ENCODE measurements around the gene R3HDML. TPM values are rescaled to one million over a fixed set of nuclear protein-coding genes. Genes with fewer than 3 reads are reported as not detected.

Gene R3HDML
- total RNA-seq, 1 experiment from 2014 or later: not detected

DNA sequence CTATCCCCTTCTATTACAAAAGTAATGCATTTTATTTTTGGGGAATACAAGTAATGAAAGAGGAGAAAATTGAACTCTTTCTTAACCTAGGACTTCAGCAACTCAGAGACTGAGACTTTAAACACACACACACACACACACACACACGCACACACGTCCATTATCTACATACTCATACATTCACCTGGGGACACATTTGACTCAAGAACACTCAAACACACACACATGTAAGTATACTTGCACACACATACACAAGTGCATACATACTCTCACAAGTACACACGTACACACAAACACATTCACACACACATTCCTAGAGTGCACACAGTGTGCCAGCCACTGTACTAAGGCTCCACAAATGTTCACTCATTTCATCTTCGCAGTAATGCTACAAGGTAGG, 2.1 kb upstream of the R3HDML start:
- Mint-ChIP-seq H3K27me3 (ENCODE audit: unreplicated experiment) (peaks cover 55% of the 10 kb centered on the region), H3K36me3 (ENCODE audit: insufficient read depth, unreplicated experiment) (no peaks in the 10 kb centered on the region), H3K9me3 (ENCODE audit: low read depth, unreplicated experiment) (no peaks in the 10 kb centered on the region), H3K4me1 (ENCODE audit: low read depth, unreplicated experiment) (no peaks in the 10 kb centered on the region), H3K4me3 (ENCODE audit: low read depth, unreplicated experiment) (no peak overlapping the region), H3K27ac (ENCODE audit: unreplicated experiment) (no peak overlapping the region)
- intact Hi-C loops (cut with micrococcal nuclease; ENCODE audit: unreplicated experiment): no loop called here
- TF ChIP-seq CTCF (IDR thresholded peaks at IDR 0.05; ENCODE audit: unreplicated experiment): no peak
- CTCF ChIA-PET: no interaction called here
- DNase-seq: no peak
- no TSS peak for BruUV-seq (replicated peaks)

DNA sequence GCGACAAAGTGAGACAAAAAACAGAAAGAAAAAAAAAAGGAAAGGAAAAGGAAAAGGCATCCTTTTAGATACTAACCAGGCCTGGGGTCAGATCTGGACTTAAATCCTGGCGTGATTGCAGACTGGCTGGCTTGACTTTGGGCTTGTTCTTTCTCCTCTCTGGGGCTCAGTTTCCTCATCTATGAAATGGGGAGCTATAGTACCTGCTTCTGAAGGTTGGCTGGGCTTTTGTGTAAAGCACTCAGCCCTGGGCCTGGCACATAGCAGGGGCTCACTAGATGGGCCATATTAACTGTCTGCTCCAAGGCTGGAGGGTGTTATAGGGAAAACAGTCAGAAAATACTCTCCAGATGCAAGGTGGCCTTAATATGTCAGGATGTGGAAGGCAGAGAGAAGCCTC, 1.2 kb upstream of the R3HDML start:
- no peaks in the 10 kb centered on the region for H3K4me1 Mint-ChIP-seq (ENCODE audit: low read depth, unreplicated experiment)
- H3K36me3 Mint-ChIP-seq (ENCODE audit: insufficient read depth, unreplicated experiment): no peaks in the 10 kb centered on the region
- no peak for TF ChIP-seq CTCF (IDR thresholded peaks at IDR 0.05; ENCODE audit: unreplicated experiment)
- BruUV-seq (replicated peaks): no TSS peak
- intact Hi-C loops (cut with micrococcal nuclease; ENCODE audit: unreplicated experiment): no loop called here
- CTCF ChIA-PET: no interaction called here
- H3K27ac Mint-ChIP-seq (ENCODE audit: unreplicated experiment): no peak overlapping the region
- no peaks in the 10 kb centered on the region for H3K9me3 Mint-ChIP-seq (ENCODE audit: low read depth, unreplicated experiment)
- peaks cover 55% of the 10 kb centered on the region for H3K27me3 Mint-ChIP-seq (ENCODE audit: unreplicated experiment)
- no peak overlapping the region for H3K4me3 Mint-ChIP-seq (ENCODE audit: low read depth, unreplicated experiment)
- no peak for DNase-seq

- CTCF ChIA-PET: no interaction called here
- DNase-seq: no peak
- TF ChIP-seq CTCF (IDR thresholded peaks at IDR 0.05; ENCODE audit: unreplicated experiment): no peak
- intact Hi-C loops (cut with micrococcal nuclease; ENCODE audit: unreplicated experiment): no loop called here
- no peak overlapping the region for H3K27ac Mint-ChIP-seq (ENCODE audit: unreplicated experiment)
- H3K4me3 Mint-ChIP-seq (ENCODE audit: low read depth, unreplicated experiment): no peak overlapping the region
- H3K9me3 Mint-ChIP-seq (ENCODE audit: low read depth, unreplicated experiment): no peaks in the 10 kb centered on the region
- H3K27me3 Mint-ChIP-seq (ENCODE audit: unreplicated experiment): peaks cover 55% of the 10 kb centered on the region
- no TSS peak for BruUV-seq (replicated peaks)
- no peaks in the 10 kb centered on the region for H3K4me1 Mint-ChIP-seq (ENCODE audit: low read depth, unreplicated experiment)
- no peaks in the 10 kb centered on the region for H3K36me3 Mint-ChIP-seq (ENCODE audit: insufficient read depth, unreplicated experiment)
These were observed 757 bp upstream of the R3HDML start for GRCh38 chr20:44336086-44336485.

- H3K9me3 Mint-ChIP-seq (ENCODE audit: low read depth, unreplicated experiment): no peaks in the 10 kb centered on the region
- no TSS peak for BruUV-seq (replicated peaks)
- CTCF ChIA-PET: no interaction called here
These were observed 5.4 kb downstream of the R3HDML start for GRCh38 chr20:44342248-44342647.

More at GRCh38 chr20:44342248-44342647, 5.4 kb downstream of the R3HDML start:
- H3K36me3 Mint-ChIP-seq (ENCODE audit: insufficient read depth, unreplicated experiment): no peaks in the 10 kb centered on the region
- no peaks in the 10 kb centered on the region for H3K4me1 Mint-ChIP-seq (ENCODE audit: low read depth, unreplicated experiment)
- intact Hi-C loops (cut with micrococcal nuclease; ENCODE audit: unreplicated experiment): no loop called here
- DNase-seq: no peak
- no peak for TF ChIP-seq CTCF (IDR thresholded peaks at IDR 0.05; ENCODE audit: unreplicated experiment)
- H3K4me3 Mint-ChIP-seq (ENCODE audit: low read depth, unreplicated experiment): no peak overlapping the region
- H3K27ac Mint-ChIP-seq (ENCODE audit: unreplicated experiment): no peak overlapping the region
- H3K27me3 Mint-ChIP-seq (ENCODE audit: unreplicated experiment): peaks cover 13% of the 10 kb centered on the region
